A673 (cell line): ENCODE measurements around the gene DENND5B. TPM values are rescaled to one million over a fixed set of nuclear protein-coding genes. Genes with fewer than 3 reads are reported as not detected.

Experiments
- BruUV-seq: library from RNA; stranded (reverse); fragments of 400-500 nt; replicated peaks from 2 replicates; lab custom pipeline; 2021; lab: Mats Ljungman, UMichigan
- CTCF ChIA-PET: fragments of 300-600 bp; sonication (Branson Sonifier 250); formaldehyde crosslinking; loops from one replicate; lab custom pipeline; 2022; ENCODE audit warnings: antibody characterized with exemption; lab: Charles Lee
- POLR2A ChIA-PET: fragments of 300-600 bp; sonication (Branson Sonifier 250); formaldehyde crosslinking; loops from one replicate; lab custom pipeline; 2022; ENCODE audit warnings: antibody characterized with exemption; ENCODE audit not compliant: low non-redundant PET; lab: Charles Lee
- DNase-seq: peaks from one replicate; pipeline ENCODE4 v3.0.0-alpha.2; 2015; ENCODE audit warnings: low spot score
- H3K27ac ChIP-seq: fragments of 200-600 bp; sonication (generic); 2 replicates; pipeline ENCODE4 v1.5.1; 2016; ENCODE audit warnings: mixed run types, low read depth, mild to moderate bottlenecking, mixed read lengths, antibody characterized with exemption, low read length; ENCODE audit not compliant: poor library complexity, severe bottlenecking
- H3K27me3 ChIP-seq: fragments of 200-600 bp; sonication (generic); replicated peaks from 2 replicates; pipeline ENCODE4 v1.6.1; 2017; ENCODE audit warnings: mixed run types, low read depth, mild to moderate bottlenecking, mixed read lengths, antibody characterized with exemption, low read length; ENCODE audit not compliant: insufficient read depth, poor library complexity
- H3K36me3 ChIP-seq: fragments of 200-600 bp; sonication (generic); 2 replicates; pipeline ENCODE4 v1.6.1; 2016; ENCODE audit warnings: mixed run types, mild to moderate bottlenecking, mixed read lengths, antibody characterized with exemption, low read length; ENCODE audit not compliant: insufficient read depth, poor library complexity, severe bottlenecking
- H3K4me1 ChIP-seq: fragments of 200-600 bp; sonication (generic); 2 replicates; pipeline ENCODE4 v1.6.1; 2017; ENCODE audit warnings: mixed run types, mild to moderate bottlenecking, mixed read lengths, antibody characterized with exemption, low read length; ENCODE audit not compliant: insufficient read depth, poor library complexity, severe bottlenecking
- H3K4me3 ChIP-seq: fragments of 200-600 bp; sonication (generic); 2 replicates; pipeline ENCODE4 v1.5.1; 2016; ENCODE audit warnings: low read depth, mixed run types, mild to moderate bottlenecking, mixed read lengths, low read length; ENCODE audit not compliant: poor library complexity, severe bottlenecking
- H3K9me3 ChIP-seq: fragments of 200-600 bp; sonication (generic); 2 replicates; pipeline ENCODE4 v1.6.1; 2016; ENCODE audit warnings: mixed run types, low read depth, mild to moderate bottlenecking, mixed read lengths, antibody characterized with exemption, low read length; ENCODE audit not compliant: poor library complexity, severe bottlenecking
- CTCF ChIP-seq: fragments of 300-800, 200-600 bp; sonication (generic); conservative IDR thresholded peaks from 2 replicates; pipeline ENCODE4 v1.5.1; 2017; ENCODE audit warnings: low read depth, mild to moderate bottlenecking, antibody characterized with exemption, low read length, moderate library complexity, mixed read lengths
- EZH2 ChIP-seq: fragments of 200-600 bp; sonication (generic); IDR thresholded peaks from 2 replicates; pipeline ENCODE4 v1.6.1; 2017; ENCODE audit warnings: borderline replicate concordance, low read depth, mild to moderate bottlenecking, mixed read lengths, antibody characterized with exemption, low read length; ENCODE audit not compliant: poor library complexity, severe bottlenecking
- intact Hi-C: fragments of 100-400 bp; cut with micrococcal nuclease; formaldehyde crosslinking; loops from one replicate; pipeline ENCODE4 v1.10.0; 2022; ENCODE audit not compliant: unreplicated experiment
- total RNA-seq: library from RNA; stranded (reverse); gene quantifications from 2 replicates; pipeline ENCODE4 v1.2.3, GENCODE V29; 2021

Gene DENND5B
- total RNA-seq, 1 experiment from 2014 or later = 7.6 TPM

- CTCF ChIA-PET = no interaction called here
- Histone ChIP-seq H3K9me3 (no peaks in the 10 kb centered on the region), H3K4me3 (no peak overlapping the region), H3K27ac (no peak overlapping the region), H3K4me1 (peaks cover 35% of the 10 kb centered on the region), H3K36me3 (no peaks in the 10 kb centered on the region), H3K27me3 (no peaks in the 10 kb centered on the region)
- BruUV-seq = no TSS peak
- intact Hi-C loops = no loop called here
- POLR2A ChIA-PET = no interaction called here
- DNase-seq = no peak
- TF ChIP-seq CTCF = no peak
- TF ChIP-seq EZH2 = no peak
These were observed 102.1 kb downstream of the DENND5B start for GRCh38 chr12:31488737-31489338.

DNA sequence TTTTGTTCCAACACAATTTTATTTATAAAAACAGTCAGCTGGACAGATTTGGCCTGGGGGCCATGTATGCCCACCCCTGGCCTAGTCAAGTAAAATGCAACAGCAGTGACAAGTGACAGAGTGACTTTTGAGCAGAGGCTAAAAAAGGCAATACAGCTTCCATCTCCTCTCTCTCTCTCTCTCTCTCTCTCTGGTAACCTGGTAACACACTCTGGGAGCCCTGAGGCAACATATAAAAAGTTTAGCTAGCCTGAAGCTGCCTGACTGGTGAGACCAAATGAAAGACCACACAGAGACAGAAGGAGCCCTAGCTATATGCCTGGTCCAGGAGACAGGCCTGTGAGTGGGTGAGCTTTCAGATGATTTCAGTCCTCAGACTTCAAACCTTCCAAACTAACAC, 105.4 kb downstream of the DENND5B start:
- no peak overlapping the region for H3K27ac ChIP-seq
- H3K27me3 ChIP-seq = no peaks in the 10 kb centered on the region
- ChIA-PET CTCF (no interaction called here), POLR2A (no interaction called here)
- H3K9me3 ChIP-seq = no peaks in the 10 kb centered on the region
- TF ChIP-seq CTCF (no peak), EZH2 (no peak)
- no TSS peak for BruUV-seq
- H3K4me1 ChIP-seq = peaks cover 11% of the 10 kb centered on the region
- no peak overlapping the region for H3K4me3 ChIP-seq
- intact Hi-C loops = no loop called here
- DNase-seq = no peak
- H3K36me3 ChIP-seq = no peaks in the 10 kb centered on the region

DNA sequence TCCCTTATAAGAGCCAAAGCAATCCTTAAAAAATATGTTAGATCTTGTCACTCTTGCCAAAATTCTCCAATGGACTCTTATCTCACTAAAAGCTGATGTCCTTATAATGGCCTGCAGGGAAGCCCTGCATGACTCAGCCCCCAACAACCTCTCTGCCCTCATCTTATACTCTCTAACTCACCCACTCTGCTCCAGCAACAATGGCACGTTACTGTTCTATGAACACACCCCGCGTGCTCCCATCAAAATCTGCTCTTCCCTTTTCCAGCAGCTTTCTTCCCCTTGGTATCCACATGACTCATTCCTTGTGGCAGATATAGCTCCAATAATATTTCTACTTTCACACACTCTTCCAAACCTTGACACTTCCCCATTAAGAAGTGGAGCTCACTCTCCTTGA, 108.1 kb downstream of the DENND5B start:
- no peak overlapping the region for H3K27ac ChIP-seq
- H3K9me3 ChIP-seq = no peaks in the 10 kb centered on the region
- no peaks in the 10 kb centered on the region for H3K27me3 ChIP-seq
- no peak for DNase-seq
- H3K4me3 ChIP-seq = no peak overlapping the region
- intact Hi-C loops = no loop called here
- no peaks in the 10 kb centered on the region for H3K4me1 ChIP-seq
- TF ChIP-seq EZH2 = no peak
- CTCF ChIA-PET = no interaction called here
- BruUV-seq = no TSS peak
- POLR2A ChIA-PET = no interaction called here
- H3K36me3 ChIP-seq = no peaks in the 10 kb centered on the region

GRCh38 chr12:31481415-31481814, 109.5 kb downstream of the DENND5B start:
- no peak for DNase-seq
- intact Hi-C loops = no loop called here
- CTCF ChIA-PET = no interaction called here
- BruUV-seq = no TSS peak
- Histone ChIP-seq H3K4me3 (no peak overlapping the region), H3K27ac (no peak overlapping the region), H3K4me1 (no peaks in the 10 kb centered on the region), H3K9me3 (no peaks in the 10 kb centered on the region), H3K27me3 (no peaks in the 10 kb centered on the region), H3K36me3 (no peaks in the 10 kb centered on the region)
- TF ChIP-seq EZH2 = no peak
- TF ChIP-seq CTCF = no peak
- POLR2A ChIA-PET = no interaction called here
